LoVo (cell line): ENCODE results near the gene CTNNAL1.
"Not testable (repeated sequence)": the region's sequence is repeated elsewhere in the genome, so short reads cannot be mapped to it uniquely, and the experiment has no call there.

Experiments
- DNase-seq: peaks from one replicate; pipeline ENCODE4 v3.0.0-alpha.2; 2016; ENCODE audit warnings: low spot score

CTNNAL1 gene

GRCh38 chr9:109012876-109013678 is at the start of gene CTNNAL1:
Gene CTNNAL1, minus strand, starts transcription at chr9:109013499. Its CDS starts 57 bp downstream, at chr9:109013442.
- peak; percentile 84 for DNase-seq

DNA sequence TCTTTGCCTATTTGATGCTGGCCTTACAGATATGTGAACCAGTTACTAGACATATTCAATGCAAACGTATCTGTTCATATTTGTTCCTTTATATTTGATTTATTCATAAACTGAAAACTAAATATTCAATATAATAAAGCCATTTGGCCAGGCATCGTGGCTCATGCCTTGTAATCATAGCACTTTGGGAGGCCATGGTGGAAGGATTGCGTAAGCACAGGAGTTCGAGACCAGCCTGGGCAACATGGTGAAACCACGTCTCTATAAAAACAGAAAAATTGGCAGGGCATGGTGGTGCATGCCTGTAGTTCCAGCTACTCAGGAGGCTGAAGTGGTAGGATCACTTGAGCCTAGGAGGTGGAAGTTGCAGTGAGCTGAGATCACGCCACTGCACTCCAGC is 49.2 kb upstream of the CTNNAL1 start:
- no peak for DNase-seq

DNA sequence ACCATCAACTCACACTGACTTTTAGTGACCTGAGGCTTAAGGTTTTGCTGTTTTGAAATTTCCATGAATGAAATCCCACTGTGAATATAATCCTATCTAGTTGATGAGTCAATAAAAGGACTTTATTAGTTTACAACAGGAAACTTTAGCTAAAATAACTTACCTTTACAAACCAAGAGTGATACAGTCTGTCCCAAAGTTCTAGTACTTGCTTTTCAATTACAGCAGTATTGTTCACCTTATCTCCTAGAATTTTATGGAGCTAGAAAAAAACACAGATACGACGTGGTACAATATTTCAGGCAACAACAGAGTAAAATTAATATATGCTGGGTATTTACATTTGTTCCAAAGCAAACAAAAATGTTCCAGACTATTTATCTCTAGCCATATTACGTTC is 46.9 kb upstream of the CTNNAL1 start:
- DNase-seq, result no peak

DNA sequence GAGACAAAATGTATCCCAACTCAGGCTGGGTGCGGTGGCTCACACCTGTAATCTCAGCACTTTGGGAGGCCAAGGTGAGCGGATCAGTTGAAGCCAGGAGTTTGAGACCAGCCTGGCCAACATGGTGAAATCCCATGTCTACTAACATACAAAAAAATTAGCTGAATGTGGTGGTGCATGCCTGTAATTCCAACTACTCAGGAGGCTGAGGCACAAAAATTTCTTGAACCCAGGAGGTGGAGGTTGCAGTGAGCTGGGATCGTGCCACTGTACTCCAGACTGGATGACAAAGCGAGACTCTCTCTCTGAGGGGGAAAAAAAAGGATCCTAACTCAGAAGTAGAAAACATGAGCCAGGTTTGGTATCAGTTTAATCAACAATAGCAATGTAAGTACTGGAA is 39.8 kb upstream of the CTNNAL1 start:
- DNase-seq, result not testable (repeated sequence)

GRCh38 chr9:109052416-109052815 is 39.1 kb upstream of the CTNNAL1 start:
- DNase-seq, result no peak

DNA sequence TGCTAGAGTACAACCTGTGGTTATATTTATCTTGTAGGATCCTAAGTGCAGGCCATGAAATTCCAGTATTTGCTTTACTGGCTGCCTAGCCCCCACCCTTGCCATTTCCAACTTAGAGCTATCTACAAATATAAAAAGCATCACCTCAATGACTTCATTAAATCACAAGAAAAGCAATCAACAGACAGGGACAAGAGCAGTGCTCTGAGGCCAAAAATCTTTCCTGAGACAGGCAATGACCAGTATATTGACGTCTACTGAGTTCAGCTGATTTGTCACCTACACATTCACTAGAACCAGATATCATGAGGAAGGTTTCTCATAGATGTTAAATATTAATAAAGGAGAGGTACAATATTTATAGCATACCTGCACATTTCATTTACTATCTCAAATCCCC is 38.4 kb upstream of the CTNNAL1 start:
- DNase-seq, result no peak

DNA sequence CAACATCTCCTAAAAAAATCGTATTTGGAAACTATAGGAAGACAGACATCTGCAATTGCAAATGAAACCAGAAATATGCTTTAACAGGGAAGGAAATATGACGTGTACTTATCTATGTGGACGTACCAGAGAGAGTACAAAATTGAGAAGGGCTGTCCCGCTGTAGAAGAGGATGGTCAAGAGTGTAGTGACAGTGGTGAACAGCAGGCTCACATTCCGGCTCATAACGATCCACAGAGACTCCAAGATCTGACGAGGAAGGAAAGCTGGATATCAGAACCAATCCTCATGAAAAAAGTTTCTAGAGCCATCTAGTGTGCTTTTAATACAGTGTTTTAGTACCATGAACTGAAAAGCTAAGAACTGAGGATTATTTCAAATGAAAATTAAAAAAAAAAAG is 37.1 kb upstream of the CTNNAL1 start:
- DNase-seq, result no peak

GRCh38 chr9:109048822-109049221 is 35.5 kb upstream of the CTNNAL1 start:
- DNase-seq, result no peak

DNA sequence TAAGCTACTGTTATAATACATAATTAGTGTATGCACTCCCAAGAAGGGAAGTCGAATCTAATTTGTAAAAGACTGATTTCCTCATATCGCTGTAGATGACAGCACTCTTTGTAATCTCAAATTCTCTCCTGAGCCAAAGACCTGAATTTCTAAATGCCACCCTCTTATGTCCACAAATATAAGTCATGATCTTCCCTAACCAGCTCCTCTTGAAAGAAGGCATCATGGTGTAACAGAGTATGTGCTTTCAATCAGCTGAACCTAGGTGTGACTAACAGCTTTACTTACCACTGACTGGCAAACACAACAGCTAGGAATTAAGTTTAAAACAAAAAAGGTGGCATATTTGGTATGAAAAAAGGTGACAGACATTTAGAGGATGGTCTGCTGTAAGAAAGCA is 34.0 kb upstream of the CTNNAL1 start:
- DNase-seq, result no peak

- no peak for DNase-seq
Observed at GRCh38 chr9:109046346-109046745, 33.0 kb upstream of the CTNNAL1 start.

DNA sequence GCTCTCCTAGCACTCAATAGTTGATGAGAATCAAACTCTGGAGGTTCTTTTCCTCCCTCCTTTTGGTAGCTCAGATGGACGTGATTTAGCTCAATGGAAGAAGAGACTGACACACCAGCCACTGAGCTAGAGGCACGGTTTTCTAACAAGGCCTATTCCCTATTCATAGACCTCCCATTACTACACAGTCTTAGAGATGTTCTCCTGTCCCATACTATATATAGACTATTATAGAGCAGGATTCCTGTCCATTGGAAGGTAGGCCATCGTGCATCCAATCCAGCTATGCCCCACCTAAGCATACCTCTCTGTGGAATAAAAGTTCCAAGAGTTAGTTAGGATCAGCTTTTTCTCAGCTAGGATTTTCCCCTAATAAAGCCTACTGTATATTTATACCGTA is 30.3 kb upstream of the CTNNAL1 start:
- DNase-seq, result no peak

- DNase-seq, result no peak
Observed at GRCh38 chr9:109040571-109040970, 27.3 kb upstream of the CTNNAL1 start.

DNA sequence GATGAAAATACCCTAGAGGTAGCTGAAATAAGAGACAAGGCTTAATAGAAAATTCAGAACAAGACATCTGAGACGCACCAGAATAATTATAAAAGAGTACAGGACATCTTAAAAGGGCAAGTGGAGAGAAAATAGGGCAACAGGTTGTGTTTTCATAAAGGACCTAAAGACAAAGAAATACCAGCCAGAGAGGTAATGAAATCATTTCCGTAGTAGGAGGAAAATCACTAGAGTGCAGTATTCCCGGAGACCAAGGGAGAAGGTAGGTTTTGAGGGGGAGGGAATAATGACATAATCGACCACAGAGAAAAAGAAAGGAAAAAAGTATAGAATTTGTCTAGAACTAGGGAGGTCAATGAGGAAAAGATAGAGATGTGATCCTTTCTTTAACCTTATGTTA is 26.2 kb upstream of the CTNNAL1 start:
- DNase-seq, result no peak

- DNase-seq, result peak; percentile 15
Observed at GRCh38 chr9:109037946-109038715, 24.8 kb upstream of the CTNNAL1 start.

DNA sequence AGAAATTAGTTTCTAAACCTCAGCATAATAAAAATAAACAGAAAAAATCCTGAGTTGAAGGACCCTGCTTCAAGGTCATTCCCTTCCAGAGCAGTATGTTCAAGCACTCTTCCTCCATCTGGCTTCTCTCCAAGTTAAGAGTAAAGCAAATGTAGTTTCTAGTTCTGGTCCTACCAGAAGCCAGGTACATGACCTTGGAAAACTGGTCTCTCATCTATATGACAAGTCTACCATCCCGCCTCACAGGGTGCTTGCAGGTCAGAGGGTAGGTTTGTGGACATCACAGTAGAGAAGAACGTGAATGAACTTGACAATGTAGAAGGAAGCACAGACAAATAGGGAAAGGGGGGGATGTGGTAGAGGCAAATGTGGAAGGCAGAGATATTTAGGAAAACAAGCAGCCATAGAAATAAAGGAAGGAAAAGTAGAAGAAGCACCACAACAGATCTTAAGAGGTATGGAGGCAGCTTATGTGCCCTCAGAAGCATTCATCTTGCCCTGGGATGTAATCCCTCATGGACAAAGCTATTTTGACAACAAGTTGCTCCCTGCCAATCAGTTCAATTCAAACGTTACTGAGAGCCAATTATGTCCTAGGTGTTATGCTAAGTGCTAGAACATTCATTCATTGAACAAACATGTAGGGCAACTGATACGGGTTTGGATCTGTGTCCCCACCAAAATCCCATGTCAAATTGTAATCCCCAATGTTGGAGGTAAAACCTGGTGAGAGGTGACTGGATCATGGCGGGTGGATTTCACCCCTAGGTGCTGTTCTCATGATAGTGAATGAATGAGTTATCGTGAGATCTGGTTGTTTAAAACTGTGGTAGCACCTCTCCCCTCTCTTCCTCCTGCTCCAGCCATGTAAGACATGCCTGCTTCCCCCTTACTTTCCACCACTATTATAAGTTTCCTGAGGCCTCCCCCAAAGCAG is 23.7 kb upstream of the CTNNAL1 start:
- peak; percentile 14 for DNase-seq

DNA sequence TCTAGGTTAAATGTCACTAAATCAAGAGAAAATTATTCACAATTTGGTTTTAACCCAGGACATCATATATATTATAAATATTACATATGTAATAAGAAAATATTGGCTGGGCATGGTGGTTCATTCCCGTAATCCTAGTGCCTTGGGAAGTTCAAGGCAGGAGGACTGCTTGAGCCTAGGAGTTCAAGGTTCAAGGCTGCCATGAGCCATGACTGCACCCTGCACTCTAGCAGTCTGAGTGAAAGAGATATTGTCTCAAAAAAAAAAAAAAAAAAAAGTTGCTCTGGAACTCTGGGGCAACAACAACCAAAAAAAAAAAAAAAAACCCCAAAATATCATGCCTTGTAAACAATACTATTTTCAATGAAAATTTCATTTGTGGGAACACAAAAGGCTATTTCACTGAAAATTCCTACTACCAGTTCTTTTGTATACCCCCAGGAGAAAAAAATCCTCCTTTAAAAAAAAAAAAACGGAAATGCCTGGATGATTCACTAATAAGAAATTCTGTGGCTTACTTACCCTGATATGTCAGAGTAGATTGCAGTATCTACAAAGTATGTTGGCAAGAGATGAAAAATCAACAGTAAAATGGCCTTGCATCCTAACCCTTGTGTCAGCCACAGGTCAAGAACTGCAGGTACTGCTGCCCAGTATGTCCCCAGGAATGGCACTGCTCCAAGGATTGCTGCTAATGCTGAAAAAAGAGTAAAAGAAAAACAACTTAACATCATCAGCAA is 22.6 kb upstream of the CTNNAL1 start:
- peak; percentile 63 for DNase-seq

- DNase-seq, result no peak
Observed at GRCh38 chr9:109033941-109034700, 20.8 kb upstream of the CTNNAL1 start.

DNA sequence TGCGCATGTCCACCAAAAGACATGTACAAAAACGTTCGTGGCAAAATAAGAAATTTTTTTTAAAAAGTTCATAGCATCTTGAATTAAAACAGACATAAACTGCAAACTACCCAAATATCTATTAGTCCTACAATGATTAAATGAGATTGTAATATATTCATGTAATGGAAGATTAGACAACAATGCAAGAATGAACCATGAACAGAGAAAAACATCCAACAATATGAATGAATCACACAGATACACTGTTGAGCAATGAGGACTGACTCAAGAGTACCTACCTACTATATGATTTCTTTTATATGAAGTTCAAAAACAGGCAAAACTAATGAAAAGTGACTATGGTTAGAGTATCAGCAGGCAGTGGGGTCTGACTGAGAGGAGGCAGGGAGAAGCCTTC is 17.9 kb upstream of the CTNNAL1 start:
- no peak for DNase-seq

DNA sequence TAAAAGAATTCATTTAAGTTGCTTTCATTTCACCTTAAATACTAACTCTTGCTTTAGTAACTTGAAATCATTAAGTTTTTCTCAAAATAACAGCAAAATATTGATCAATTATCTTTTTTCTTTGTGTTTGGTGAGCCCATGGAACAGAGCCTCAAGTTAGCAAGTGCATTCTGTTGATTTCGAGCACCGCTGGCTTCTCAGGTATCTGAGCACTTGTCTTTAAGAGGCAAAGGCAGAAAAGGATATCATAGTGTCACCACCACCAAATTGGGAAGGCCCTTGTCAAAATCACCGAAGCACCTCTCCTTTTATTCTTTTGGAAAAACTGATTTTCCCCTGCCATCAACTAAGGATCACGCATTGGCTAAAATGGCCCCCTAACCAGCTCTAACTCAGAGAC is 17.1 kb upstream of the CTNNAL1 start:
- DNase-seq, result no peak

GRCh38 chr9:109028457-109028856 is 15.2 kb upstream of the CTNNAL1 start:
- no peak for DNase-seq

- DNase-seq, result no peak
Observed at GRCh38 chr9:109027176-109027575, 13.9 kb upstream of the CTNNAL1 start.
